GM18868 (cell line): ENCODE data around the gene IL10.
A peak's percentile ranks its signal among the peaks of the same experiment; 100 is the strongest.

Source experiments
- ATAC-seq: cut with Tn5 transposase; IDR thresholded peaks from one replicate; pipeline ENCODE4 v1.9.1; 2021; ENCODE audit warnings: mild to moderate bottlenecking, moderate library complexity; ENCODE audit not compliant: unreplicated experiment

Gene IL10

DNA sequence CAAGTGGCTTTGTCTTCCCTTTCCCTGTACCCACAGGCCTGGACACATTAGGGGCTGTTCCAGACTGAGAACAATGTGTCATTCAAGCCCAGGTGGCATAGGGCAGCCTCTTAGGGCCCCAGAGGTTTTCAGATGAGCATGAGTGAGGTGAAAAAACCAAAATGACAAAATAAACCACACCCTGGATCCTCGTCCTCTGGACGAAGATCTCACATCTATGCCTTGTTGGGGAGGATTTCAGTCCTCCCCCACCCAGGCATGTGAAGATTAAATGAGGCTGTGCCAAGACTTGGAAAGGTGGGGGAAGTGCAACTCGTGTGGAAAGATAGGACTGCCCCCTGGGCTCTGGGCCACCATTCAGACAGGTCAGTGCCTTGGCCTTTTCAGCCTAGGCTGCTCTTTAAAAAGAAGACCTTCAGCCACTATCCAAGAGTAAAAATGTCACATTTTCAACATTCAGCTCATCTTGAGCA is 34.5 kb downstream of the IL10 start:
- no peak for ATAC-seq

DNA sequence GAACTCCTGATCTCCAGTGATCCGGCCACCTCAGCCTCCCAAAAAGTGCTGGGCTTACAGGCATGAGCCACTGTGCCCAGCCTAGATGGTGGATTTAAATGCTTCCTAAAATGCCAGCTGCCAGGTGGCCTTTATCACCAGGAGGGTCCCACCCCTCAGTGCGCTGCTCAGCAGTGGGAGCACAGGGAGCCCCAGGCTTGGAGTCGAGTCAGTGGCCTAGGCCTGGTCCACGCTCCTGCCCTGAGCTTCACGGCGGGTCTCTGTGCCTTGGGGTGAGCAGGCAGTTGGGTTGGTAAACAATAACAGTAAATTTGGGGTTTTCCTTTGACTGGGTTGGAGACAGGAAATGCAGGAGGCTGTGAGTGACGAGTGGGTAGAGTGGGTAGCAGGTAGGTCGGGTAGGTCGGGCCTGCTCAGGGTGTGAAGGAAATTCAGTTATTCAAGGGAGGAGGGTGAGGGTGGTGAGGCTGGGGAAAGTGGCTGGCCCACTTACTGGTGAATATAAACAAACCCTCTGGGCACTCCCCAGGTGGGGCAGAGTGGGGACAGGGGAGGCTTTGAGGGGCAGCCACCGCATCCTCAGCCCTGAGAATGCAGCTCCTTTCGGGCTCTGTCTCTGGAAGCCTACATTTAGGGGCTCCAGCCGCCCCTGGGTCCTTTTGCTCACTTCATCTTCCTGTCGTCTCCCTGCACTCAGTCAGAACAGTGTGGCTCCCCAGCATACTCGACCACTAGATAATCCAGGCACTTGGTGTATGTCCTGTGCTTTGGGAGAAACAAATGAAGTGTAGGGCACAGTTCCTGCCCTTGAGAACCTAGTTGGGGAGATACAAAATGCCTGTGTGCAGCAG is 35.2 kb downstream of the IL10 start:
- ATAC-seq: no peak

DNA sequence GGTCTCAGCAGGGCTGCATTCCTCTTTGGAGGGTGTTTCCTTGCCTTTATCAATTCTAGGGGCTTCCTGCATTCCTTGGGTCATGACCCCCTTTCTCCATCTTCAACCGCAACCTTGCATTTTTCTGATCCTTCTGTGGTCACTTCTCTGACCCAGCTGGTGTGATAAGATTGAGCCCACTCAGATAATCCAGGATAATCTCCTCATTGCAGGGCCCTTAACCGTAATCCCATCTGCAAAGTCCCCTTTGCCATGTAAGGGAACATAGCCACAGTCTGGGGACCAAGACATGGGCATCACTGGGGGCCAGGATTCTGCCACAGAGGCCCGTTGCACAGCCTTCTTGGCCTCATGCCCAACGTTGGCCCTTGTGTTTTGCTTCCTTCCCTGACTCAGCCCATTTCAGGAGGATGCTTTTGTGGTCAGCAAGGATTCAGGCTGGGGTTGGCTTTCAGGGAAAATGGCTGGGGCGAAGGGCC is 36.7 kb downstream of the IL10 start:
- no peak for ATAC-seq

DNA sequence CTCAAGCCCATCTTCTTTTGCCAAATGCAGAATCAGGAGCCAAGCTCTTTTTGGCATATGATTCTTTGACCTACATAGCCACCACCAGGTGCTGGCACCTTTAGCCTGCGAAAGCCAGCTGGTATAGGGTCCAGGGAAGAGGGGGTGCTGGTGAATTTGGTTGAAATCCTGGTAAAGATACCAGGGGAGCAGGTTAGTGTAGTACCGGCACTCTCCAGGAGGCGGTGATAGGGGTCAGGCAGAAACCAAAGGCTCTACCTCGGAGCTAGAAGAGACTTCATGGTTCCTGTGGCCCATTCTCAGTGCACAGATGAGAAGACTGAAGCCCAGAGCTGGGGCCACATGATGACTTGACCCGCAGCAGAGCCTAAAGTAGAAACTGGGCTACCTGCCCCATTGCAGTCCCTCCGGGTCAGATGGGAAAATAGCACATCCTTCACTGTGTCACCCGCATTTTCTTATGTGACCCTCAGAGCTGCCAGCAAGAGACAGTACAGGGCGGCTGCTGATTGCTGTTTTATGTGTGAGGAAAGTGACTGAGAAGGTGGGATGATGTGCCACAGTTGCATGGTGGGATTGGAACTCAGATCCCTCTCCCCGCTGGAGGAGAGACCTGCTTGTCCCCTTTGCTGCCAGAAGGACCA is 37.7 kb downstream of the IL10 start:
- ATAC-seq: peak; percentile 29

DNA sequence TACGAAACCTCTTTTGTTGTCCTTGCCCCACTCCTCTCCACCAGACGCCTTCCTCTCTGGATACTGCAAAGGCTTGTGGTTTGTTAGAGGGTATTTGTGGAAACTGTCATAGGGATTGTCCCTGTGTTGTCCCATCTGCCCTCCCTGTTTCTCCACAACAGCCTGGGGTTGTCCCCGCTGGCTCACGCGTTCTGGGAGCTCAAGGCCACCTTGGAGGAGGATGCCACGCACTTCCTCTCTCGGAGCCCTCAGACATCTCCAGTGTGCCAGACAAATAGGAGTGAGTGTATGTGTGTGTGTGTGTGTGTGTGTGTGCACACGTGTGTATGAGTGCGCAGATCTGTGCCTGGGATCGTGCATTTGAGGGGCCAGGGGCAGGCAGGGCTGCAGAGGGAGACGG is 39.3 kb downstream of the IL10 start:
- no peak for ATAC-seq

DNA sequence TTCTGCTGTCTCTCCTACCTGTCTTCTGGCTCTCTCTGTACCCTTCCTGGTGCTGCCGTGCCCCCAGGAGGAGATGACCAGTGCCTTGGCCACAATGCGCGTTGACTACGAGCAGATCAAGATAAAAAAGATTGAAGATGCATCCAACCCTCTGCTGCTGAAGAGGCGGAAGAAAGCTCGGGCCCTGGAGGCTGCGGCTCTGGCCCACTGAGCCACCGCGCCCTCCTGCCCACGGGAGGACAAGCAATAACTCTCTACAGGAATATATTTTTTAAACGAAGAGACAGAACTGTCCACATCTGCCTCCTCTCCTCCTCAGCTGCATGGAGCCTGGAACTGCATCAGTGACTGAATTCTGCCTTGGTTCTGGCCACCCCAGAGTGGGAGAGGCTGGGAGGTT is 39.8 kb downstream of the IL10 start:
- no peak for ATAC-seq

DNA sequence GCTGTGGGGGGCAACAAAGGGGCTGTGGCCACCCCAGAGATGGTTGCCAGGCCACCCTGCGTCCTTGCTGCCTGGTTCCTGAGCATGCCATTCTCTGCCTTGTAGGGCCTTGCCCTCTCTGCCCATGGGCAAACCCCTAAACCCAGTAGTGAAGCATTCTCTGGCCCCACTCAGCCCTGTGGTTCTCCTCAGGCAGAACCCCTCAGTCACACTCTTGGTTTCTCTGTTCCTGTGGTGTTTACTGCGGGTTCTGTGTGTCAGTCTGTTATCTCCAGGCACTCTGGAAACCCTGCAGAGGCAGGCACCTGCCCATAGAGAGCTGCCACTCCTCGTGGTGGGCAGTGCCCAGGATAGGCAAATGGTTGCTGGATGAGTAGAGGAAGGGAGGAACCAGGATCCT is 42.8 kb downstream of the IL10 start:
- ATAC-seq: no peak

DNA sequence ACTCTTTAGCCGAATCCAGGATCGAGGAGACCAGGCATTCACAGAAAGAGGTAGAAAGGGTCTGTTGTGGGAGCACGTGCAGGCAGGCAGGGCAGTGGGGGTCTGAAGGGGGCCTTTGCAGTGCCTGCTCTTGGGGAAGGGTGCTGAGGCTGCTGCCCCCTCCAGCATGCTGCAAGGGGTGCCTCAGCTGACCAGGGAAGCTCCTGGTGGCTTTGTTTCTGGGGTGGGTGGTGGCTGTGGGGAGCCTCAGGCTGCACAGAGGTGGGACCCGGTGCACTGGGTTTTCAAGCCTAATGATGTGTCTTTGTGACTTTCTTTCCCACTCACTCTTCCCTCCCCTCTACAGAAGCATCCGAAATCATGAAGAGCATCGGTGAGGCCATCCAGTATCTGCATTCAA is 43.2 kb downstream of the IL10 start:
- no peak for ATAC-seq

DNA sequence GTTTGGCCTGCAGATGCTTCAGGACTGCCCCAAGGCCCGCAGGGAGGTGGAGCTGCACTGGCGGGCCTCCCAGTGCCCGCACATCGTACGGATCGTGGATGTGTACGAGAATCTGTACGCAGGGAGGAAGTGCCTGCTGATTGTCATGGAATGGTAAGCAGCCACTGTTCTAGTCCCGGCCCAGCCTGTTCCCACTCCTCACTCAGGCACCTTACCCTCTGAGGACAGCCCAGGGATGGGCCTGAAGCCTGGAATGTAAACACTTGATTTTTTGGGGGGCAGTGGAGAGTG is 43.7 kb downstream of the IL10 start:
- ATAC-seq: no peak

DNA sequence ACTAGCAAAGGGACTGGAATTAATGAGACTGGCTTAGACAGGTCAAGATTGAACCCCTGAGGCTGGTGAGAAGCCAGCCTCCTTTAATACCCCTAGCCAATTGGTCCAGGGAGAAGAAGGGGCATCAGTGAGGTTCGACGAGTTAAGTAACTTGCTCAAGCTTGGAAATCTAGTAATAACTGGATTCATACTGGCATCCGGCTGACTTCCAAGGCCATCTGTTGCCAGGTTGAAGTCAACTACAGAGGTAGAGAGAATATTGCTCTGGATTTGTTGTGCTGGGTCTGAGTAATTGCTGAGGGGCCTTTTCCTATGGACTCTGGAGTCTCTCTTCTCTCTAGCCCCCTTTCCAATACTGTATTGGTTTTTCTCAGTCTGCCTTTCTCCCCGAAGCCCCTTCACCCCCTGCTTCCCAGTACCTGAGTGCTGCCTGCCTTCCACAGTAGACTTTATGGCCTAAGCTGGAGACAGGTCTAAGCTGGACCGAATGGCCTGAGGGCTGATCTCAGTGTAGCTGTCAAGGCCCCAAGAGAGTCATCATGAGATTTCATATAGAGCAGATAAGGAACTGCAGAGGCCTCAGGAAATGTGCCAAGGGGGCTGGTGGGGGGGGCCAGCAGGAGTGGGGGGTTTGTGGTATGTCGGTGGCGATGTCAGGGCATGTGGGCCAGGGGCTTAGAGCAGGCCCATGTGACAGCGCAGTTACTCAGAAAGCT is 44.2 kb downstream of the IL10 start:
- no peak for ATAC-seq

DNA sequence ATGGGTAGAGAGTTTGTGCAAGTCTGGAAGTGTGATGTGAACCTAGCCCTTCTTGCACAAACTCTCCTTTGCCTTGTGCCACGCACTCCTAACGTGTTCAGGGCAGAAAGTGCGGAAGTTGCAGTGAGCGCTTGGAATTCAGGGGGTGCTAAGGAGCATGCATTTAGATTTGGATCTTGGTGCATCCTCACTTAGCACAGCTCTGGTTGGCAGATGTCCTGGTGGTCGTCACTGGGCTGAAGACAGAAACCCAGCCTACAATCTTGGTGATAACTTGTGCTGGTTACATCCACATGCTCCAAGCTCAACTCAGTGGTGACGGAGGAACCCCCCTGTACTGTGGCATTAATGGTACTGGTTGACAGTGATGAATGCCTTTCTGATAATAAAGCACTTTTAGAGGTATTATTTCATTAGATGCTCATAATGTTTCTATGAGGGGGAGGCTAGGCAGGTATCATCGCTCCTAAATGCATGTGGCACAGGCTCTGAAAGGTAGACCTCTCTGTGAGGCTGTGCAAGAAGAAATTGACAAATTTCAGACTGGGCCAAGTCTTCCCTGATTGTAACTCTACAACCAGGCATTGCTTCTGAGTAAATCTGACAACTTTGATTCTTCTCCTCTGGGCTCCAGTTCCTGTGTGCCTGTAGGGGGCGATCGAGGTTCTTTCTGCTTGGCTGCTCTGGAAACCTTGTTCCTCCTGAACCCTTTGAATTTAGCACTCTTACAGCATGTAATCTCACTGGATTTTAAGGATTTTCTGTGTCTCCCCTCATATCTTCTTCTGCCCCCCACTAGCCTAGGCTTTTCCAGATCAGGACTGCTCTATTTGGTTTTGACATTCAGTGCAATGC is 47.0 kb downstream of the IL10 start:
- ATAC-seq: no peak

DNA sequence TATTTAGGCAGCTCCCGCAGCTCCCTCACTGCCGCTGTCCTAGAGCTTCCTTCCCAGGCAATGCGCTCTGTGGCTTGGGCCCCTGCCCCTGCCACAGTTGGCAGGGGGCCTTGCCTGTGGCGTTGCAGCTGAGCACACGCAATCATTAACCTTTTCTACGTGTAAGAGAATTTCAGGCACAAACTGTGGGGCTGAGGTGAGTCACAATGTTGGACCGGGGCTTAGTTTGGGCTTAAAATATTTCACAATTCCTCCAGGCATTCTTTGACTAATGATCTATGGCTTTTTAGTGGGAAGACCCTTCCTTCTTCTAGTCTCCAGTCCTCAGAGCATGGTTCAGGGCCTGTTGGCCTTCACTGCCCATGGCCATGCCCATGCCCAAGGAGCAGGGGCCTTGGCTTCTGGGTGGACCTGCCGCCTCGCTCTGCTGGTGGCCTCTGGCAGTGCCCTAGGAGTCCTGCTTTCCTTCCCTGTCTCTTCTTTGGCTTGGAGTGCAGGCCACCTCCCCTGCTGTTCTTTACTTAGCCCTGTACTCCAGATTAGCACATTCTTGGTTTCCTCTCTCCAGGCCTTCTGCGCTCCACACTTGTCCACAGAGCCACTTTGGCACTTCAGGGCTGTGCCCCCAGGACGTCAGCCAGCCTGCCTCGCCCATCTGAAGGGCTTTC is 48.4 kb downstream of the IL10 start:
- no peak for ATAC-seq

DNA sequence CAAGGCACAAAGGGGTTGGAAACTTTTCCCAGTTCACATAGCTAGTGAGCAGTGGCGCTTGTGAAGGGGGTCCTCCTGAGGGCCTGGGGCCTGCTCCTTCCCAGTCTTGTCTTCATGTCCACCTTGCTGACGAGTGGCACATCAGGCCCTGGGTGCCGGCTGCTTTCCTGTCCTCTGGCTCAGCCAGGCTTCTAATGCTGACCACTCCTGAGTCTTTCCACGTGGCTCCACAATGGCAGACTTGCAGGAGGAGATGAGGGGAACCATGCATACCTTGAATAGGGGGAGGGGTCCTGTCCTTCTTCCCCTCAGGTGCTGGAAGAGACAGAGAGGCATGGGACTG is 48.9 kb downstream of the IL10 start:
- ATAC-seq: no peak

DNA sequence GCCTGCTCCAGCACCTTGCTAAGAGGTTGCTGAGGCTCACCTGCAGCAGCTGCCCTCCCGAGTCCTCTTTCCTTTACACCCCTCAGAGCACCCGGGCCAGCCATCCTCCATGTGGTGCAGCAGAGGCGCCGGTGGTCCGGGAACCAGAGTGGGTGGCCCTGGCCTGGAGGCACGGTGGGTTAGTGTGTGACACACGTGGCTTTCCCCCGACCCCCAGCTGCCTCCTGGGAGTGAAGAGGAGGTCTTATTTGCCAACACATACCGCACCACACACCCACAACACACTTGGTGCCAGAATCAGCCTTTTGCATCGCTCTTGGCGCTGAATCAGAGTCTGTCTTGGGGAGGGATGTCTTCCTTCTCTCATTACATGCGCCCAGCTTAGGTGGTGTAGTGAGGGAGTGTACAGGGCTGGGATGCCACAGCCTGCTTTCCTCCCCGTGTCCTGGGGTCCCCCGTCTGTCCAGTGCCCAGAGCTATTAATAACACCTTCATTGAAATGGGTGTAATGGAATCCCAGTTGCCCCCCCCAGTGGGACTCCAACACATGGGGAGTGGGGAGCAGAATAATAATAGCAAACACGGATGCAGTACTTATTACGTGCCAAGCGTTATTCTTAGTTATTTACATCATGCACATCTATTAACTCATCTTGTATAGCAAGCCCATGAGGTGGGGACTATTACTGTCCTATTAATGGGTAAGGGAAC is 49.4 kb downstream of the IL10 start:
- ATAC-seq: no peak

DNA sequence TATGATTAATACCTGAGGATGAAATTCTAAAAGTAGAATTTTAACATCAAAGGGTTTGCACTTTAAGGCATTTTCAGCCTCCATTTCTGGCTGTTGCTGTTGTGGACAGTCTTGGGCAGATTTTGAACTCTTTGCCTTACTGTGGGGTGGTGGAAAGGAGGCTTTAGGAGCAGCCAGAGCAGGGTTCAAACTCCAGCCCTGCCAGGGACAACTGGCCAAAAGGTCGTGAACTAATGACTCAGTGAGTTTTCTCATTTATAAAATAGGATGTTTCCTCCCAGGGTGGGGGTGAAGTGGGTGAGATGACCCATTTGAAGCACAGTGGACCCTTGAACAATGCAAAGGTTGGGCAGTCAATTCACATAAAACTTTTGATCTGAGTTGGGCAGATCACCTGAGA is 50.8 kb downstream of the IL10 start:
- no peak for ATAC-seq

DNA sequence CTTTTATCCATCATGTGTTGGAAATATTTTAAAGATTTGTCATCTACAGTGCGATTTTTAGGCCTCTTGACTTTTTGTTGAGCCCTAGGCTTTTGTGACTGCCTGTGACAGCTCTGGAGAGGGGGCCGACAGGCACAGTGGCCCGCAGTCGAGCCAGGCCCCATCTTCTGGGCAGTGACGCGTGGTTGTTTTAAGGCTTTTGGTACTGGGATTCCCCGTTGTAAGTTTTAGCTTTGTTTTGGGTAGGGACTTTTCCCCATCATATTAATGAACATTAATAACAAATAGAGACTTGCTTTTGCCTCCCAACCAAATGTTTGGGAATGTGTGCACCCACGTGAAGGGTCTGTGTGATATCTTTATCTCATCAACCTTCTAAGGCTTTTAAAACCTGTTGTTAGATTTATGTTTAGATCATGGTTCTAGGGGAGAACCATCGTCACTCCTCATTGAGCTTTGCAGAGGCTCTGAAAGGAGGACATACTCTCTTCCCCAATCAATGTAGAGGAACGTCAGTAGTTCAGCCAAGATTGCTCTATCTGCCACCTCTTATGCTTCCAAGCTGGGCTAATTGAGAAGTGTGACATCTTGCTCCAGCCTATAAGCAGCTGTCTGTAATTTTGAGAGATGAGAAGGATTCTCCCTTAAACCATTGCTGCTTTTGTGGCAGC is 53.0 kb downstream of the IL10 start:
- peak; percentile 52 for ATAC-seq

DNA sequence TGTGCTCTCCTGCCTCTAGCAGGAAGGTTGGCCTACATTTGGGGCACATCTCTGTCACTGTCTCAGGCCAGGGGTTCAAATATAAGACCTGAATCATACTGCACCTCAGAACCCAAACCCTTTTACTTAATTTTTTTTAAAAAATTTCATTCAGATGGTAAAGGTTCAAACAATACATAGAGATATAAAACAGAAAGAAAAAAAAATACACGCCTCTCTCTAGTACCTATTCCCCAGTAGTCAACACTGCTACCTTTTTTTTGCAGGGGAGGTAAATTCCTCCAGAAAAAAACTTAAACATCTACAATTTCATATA is 54.7 kb downstream of the IL10 start:
- peak; percentile 18 for ATAC-seq
